OCI-LY1 (cell line): ENCODE data around the gene PCSK2.

Experiments
- H2AFZ ChIP-seq: fragments of 200-600 bp; sonication (generic), shearing (Covaris generic); 2 replicates; pipeline ENCODE4 v1.6.0; 2014; ENCODE audit warnings: antibody characterized with exemption, mild to moderate bottlenecking, low read length
- H3F3A ChIP-seq: fragments of 200-600 bp; sonication (generic), shearing (Covaris generic); 2 replicates; pipeline ENCODE4 v1.6.0; 2014; ENCODE audit warnings: mild to moderate bottlenecking, antibody characterized with exemption, low read length, moderate library complexity; ENCODE audit not compliant: insufficient read depth
- H3K27ac ChIP-seq: fragments of 200-600 bp; sonication (generic); 2 replicates; pipeline ENCODE4 v1.5.1; 2014; ENCODE audit warnings: low read length, mixed run types, mild to moderate bottlenecking, low read depth; ENCODE audit not compliant: poor library complexity, severe bottlenecking
- H3K27me3 ChIP-seq: fragments of 200-600 bp; sonication (generic); 2 replicates; pipeline ENCODE4 v1.6.0; 2014; ENCODE audit warnings: antibody characterized with exemption, mild to moderate bottlenecking, low read length, moderate library complexity; ENCODE audit not compliant: insufficient read depth
- H3K36me3 ChIP-seq: fragments of 200-600 bp; sonication (generic); 2 replicates; pipeline ENCODE4 v1.6.1; 2014; ENCODE audit warnings: mild to moderate bottlenecking, antibody characterized with exemption, low read length, moderate library complexity, mixed read lengths; ENCODE audit not compliant: insufficient read depth
- H3K4me1 ChIP-seq: fragments of 200-600 bp; sonication (generic); 2 replicates; pipeline ENCODE4 v1.5.1; 2014; ENCODE audit warnings: mild to moderate bottlenecking, low read length, moderate library complexity; ENCODE audit not compliant: insufficient read depth, severe bottlenecking
- H3K4me2 ChIP-seq: fragments of 200-600 bp; sonication (generic), shearing (Covaris generic); 2 replicates; pipeline ENCODE4 v1.6.1; 2014; ENCODE audit warnings: low read length
- H3K4me3 ChIP-seq: fragments of 200-600 bp; sonication (generic); 2 replicates; pipeline ENCODE4 v1.5.1; 2014; ENCODE audit warnings: low read length, low read depth, mild to moderate bottlenecking, mixed read lengths; ENCODE audit not compliant: poor library complexity, severe bottlenecking
- H3K79me2 ChIP-seq: fragments of 200-600 bp; shearing (Covaris generic); 2 replicates; pipeline ENCODE4 v1.6.1; 2016; ENCODE audit warnings: mixed run types, low read length, mixed read lengths; ENCODE audit not compliant: insufficient read depth
- H3K9ac ChIP-seq: fragments of 200-600 bp; sonication (generic), shearing (Covaris generic); 2 replicates; pipeline ENCODE4 v1.6.1; 2014; ENCODE audit warnings: mild to moderate bottlenecking, low read length, mixed read lengths
- H3K9me2 ChIP-seq: fragments of 200-600 bp; sonication (generic), shearing (Covaris generic); 2 replicates; pipeline ENCODE4 v1.6.1; 2014; ENCODE audit warnings: low read depth, mild to moderate bottlenecking, low read length, mixed read lengths
- H3K9me3 ChIP-seq: fragments of 200-600 bp; shearing (Covaris generic); 2 replicates; pipeline ENCODE4 v1.6.1; 2014; ENCODE audit warnings: low read length, mixed read lengths
- H4K20me1 ChIP-seq: fragments of 200-600 bp; sonication (generic), shearing (Covaris generic); 2 replicates; pipeline ENCODE4 v1.6.0; 2016; ENCODE audit warnings: mild to moderate bottlenecking, low read length; ENCODE audit not compliant: insufficient read depth
- CTCF ChIP-seq: fragments of 200-600 bp; sonication (generic), shearing (Covaris generic); IDR thresholded peaks from 2 replicates; pipeline ENCODE4 v1.5.1; 2017; ENCODE audit warnings: mild to moderate bottlenecking, antibody characterized with exemption, low read length, moderate library complexity, mixed read lengths
- EZH2 ChIP-seq: fragments of 200-600 bp; sonication (generic), shearing (Covaris generic); IDR thresholded peaks from 2 replicates; pipeline ENCODE4 v1.8.0; 2017; ENCODE audit warnings: borderline replicate concordance, mixed run types, mild to moderate bottlenecking, antibody characterized with exemption, low read length, moderate library complexity, mixed read lengths

PCSK2 gene

GRCh38 chr20:17470521-17470920 is 243.7 kb downstream of the PCSK2 start:
- Histone ChIP-seq H3K36me3 (no peaks in the 10 kb centered on the region), H4K20me1 (no peaks in the 10 kb centered on the region), H3K4me3 (no peak overlapping the region), H3K9me2 (no peaks in the 10 kb centered on the region), H3K9ac (no peak overlapping the region), H3K4me1 (no peaks in the 10 kb centered on the region), H2AFZ (no peak overlapping the region), H3K79me2 (no peaks in the 10 kb centered on the region), H3K27me3 (peaks cover 9% of the 10 kb centered on the region; the same call in 1 of the 2 replicates), H3K9me3 (no peaks in the 10 kb centered on the region), H3K27ac (no peak overlapping the region), H3F3A (no peaks in the 10 kb centered on the region), H3K4me2 (no peak overlapping the region)
- TF ChIP-seq CTCF (no peak), EZH2 (no peak)

GRCh38 chr20:17470973-17471372 is 244.1 kb downstream of the PCSK2 start:
- Histone ChIP-seq H3K9ac (no peak overlapping the region), H3K27ac (no peak overlapping the region), H3K9me3 (no peaks in the 10 kb centered on the region), H3K36me3 (no peaks in the 10 kb centered on the region), H3K79me2 (no peaks in the 10 kb centered on the region), H3F3A (no peaks in the 10 kb centered on the region), H3K4me1 (no peaks in the 10 kb centered on the region), H3K4me2 (no peak overlapping the region), H4K20me1 (no peaks in the 10 kb centered on the region), H3K27me3 (peaks cover 9% of the 10 kb centered on the region; the same call in 1 of the 2 replicates), H2AFZ (no peak overlapping the region), H3K9me2 (no peaks in the 10 kb centered on the region), H3K4me3 (no peak overlapping the region)
- no peak for TF ChIP-seq CTCF
- TF ChIP-seq EZH2, result no peak

- Histone ChIP-seq H3K27me3 (peaks cover 9% of the 10 kb centered on the region; the same call in 1 of the 2 replicates), H3K4me1 (no peaks in the 10 kb centered on the region), H4K20me1 (no peaks in the 10 kb centered on the region), H3K4me3 (no peak overlapping the region), H3K4me2 (no peak overlapping the region), H2AFZ (no peak overlapping the region), H3K79me2 (no peaks in the 10 kb centered on the region), H3F3A (no peaks in the 10 kb centered on the region), H3K9me2 (no peaks in the 10 kb centered on the region), H3K9me3 (no peaks in the 10 kb centered on the region), H3K9ac (no peak overlapping the region), H3K36me3 (no peaks in the 10 kb centered on the region), H3K27ac (no peak overlapping the region)
- no peak for TF ChIP-seq CTCF
- no peak for TF ChIP-seq EZH2
Observed at GRCh38 chr20:17471606-17472187, 244.9 kb downstream of the PCSK2 start.
